A549 (cell line): ENCODE measurements around the gene OGA. TPM values are rescaled to one million over a fixed set of nuclear protein-coding genes. Genes with fewer than 3 reads are reported as not detected.

Experiments used
- ATAC-seq, 2 experiments: fragments of 200-7000 bp in 1 of 2; fragments of >200 bp in 1 of 2; cut with Nextera tagmentation in 1 of 2; cut with Tn5 transposase in 1 of 2; 3 replicates each; pipeline versions ENCODE4 v1.8.0 to v1.9.1; 2018 to 2020; ENCODE audit warnings: mild to moderate bottlenecking in 1 of 2, moderate library complexity in 1 of 2
- CTCF ChIA-PET: fragments of 300-600 bp; sonication (Branson Sonifier 250); formaldehyde crosslinking; extraction: SDS; loops from one replicate; lab custom pipeline; 2021; ENCODE audit warnings: antibody characterized with exemption, inconsistent platforms; lab: Yijun Ruan, JAX
- POLR2A ChIA-PET: fragments of 350-600 bp; formaldehyde crosslinking; extraction: SDS; loops from one replicate; lab custom pipeline; 2021; ENCODE audit warnings: antibody characterized with exemption, inconsistent platforms; lab: Yijun Ruan, JAX
- DNase-seq, 2 experiments: peaks; one replicate each; pipeline versions ENCODE4 v3.0.0 to v3.0.0-alpha.2; 2011 to 2016; ENCODE audit warnings: low read depth in 1 of 2, low spot score in 1 of 2
- FAIRE-seq: peaks from 2 replicates; lab custom pipeline; 2011; peaks lifted over from hg19 to GRCh38; lab: Jason Lieb, UNC
- H3K27ac ChIP-seq, 2 experiments: fragments of >200 bp; sonication (Bioruptor Twin); formaldehyde crosslinking; 3 replicates each; pipeline ENCODE4 v1.5.1; 2016 to 2017
- H3K4me1 ChIP-seq: fragments of >200 bp; sonication (Bioruptor Twin); formaldehyde crosslinking; 3 replicates; pipeline ENCODE4 v1.6.1; 2016
- H3K4me2 ChIP-seq: fragments of >200 bp; sonication (Bioruptor Twin); formaldehyde crosslinking; 3 replicates; pipeline ENCODE4 v1.6.1; 2016
- H3K4me3 ChIP-seq: fragments of >200 bp; sonication (Bioruptor Twin); formaldehyde crosslinking; 3 replicates; pipeline ENCODE4 v1.5.1; 2016
- H3K9me3 ChIP-seq: fragments of >200 bp; sonication (Bioruptor Twin); formaldehyde crosslinking; 3 replicates; pipeline ENCODE4 v1.6.1; 2016
- CEBPB ChIP-seq, 2 experiments: fragments of >200 bp in 1 of 2; sonication (Bioruptor Twin) in 1 of 2; formaldehyde crosslinking in 1 of 2; IDR thresholded peaks; 2 replicates each; pipeline ENCODE4 v1.6.1; 2012 to 2016
- CHD4 ChIP-seq: fragments of 200-600 bp; sonication (generic); IDR thresholded peaks from 2 replicates; pipeline ENCODE4 v1.6.1; 2016; ENCODE audit warnings: antibody characterized with exemption, mild to moderate bottlenecking, borderline replicate concordance
- CTCF ChIP-seq: fragments of >200 bp; sonication (Bioruptor Twin); formaldehyde crosslinking; IDR thresholded peaks from 3 replicates; pipeline ENCODE4 v1.5.1; 2016
- EHF ChIP-seq: fragments of 250-450 bp; sonication (Bioruptor Pico); IDR thresholded peaks from 2 replicates; pipeline ENCODE4 v1.5.0; 2020; ENCODE audit warnings: mild to moderate bottlenecking
- FOSB ChIP-seq: fragments of 250-450 bp; sonication (Bioruptor Pico); IDR thresholded peaks from 2 replicates; pipeline ENCODE4 v1.5.0; 2020; ENCODE audit warnings: mild to moderate bottlenecking, moderate library complexity
- FOSL2 ChIP-seq, 2 experiments: fragments of 450-650 bp in 1 of 2; fragments of >200 bp in 1 of 2; sonication (Bioruptor Twin) in 1 of 2; formaldehyde crosslinking; IDR thresholded peaks; 2 replicates each; pipeline versions ENCODE4 v1.5.0 to v1.6.1; 2016 to 2020; ENCODE audit warnings: mild to moderate bottlenecking in 1 of 2, moderate library complexity in 1 of 2
- HEYL ChIP-seq: fragments of 250-450 bp; sonication (Bioruptor Pico); IDR thresholded peaks from 2 replicates; pipeline ENCODE4 v1.8.0; 2021; ENCODE audit warnings: mild to moderate bottlenecking, moderate library complexity
- HOXB13 ChIP-seq: fragments of 250-450 bp; sonication (Bioruptor Pico); IDR thresholded peaks from 2 replicates; pipeline ENCODE4 v1.5.0; 2020; ENCODE audit warnings: low read depth, mild to moderate bottlenecking, moderate library complexity
- JUN ChIP-seq, 2 experiments: fragments of >200 bp; sonication (Bioruptor Twin); formaldehyde crosslinking; IDR thresholded peaks; 2 replicates in 1 of 2; 3 replicates in 1 of 2; pipeline ENCODE4 v1.6.1; 2016 to 2017
- JUNB ChIP-seq: fragments of >200 bp; sonication (Bioruptor Twin); formaldehyde crosslinking; IDR thresholded peaks from 2 replicates; pipeline ENCODE4 v1.6.1; 2016
- KDM1A ChIP-seq: fragments of 200-600 bp; sonication (generic); IDR thresholded peaks from 2 replicates; pipeline ENCODE4 v1.6.1; 2016; ENCODE audit warnings: low read depth, mild to moderate bottlenecking
- MAX ChIP-seq: IDR thresholded peaks from 2 replicates; pipeline ENCODE4 v1.6.1; 2012
- NFE2L2 ChIP-seq: fragments of 150-350 bp; conservative IDR thresholded peaks from 2 replicates; pipeline ENCODE4 v1.6.1; 2014; ENCODE audit warnings: low read length
- NR3C1 ChIP-seq: fragments of >200 bp; sonication (Bioruptor Twin); formaldehyde crosslinking; IDR thresholded peaks from 3 replicates; pipeline ENCODE4 v1.6.1; 2017
- POLR2AphosphoS2 ChIP-seq: conservative IDR thresholded peaks from 2 replicates; pipeline ENCODE4 v1.6.1; 2012; ENCODE audit warnings: low read length, improper control_type of control experiment, inconsistent platforms
- RAD21 ChIP-seq, 2 experiments: fragments of >200 bp in 1 of 2; sonication (Bioruptor Twin) in 1 of 2; formaldehyde crosslinking in 1 of 2; IDR thresholded peaks in 1 of 2; conservative IDR thresholded peaks in 1 of 2; 2 replicates in 1 of 2; 3 replicates in 1 of 2; pipeline ENCODE4 v1.6.1; 2012 to 2018; ENCODE audit warnings: inconsistent platforms in 1 of 2
- RCOR1 ChIP-seq: fragments of 150-350 bp; IDR thresholded peaks from 2 replicates; pipeline ENCODE4 v1.6.1; 2014; ENCODE audit warnings: antibody characterized with exemption, low read length, low read depth
- SREBF2 ChIP-seq: fragments of 450-650 bp; IDR thresholded peaks from 2 replicates; pipeline ENCODE4 v1.6.1; 2014; ENCODE audit warnings: mild to moderate bottlenecking, moderate library complexity
- TP53 ChIP-seq: fragments of 250-450 bp; sonication (Bioruptor Pico); IDR thresholded peaks from 2 replicates; pipeline ENCODE4 v1.5.0; 2021; ENCODE audit warnings: mild to moderate bottlenecking, moderate library complexity
- ZNF302 ChIP-seq: fragments of 250-450 bp; sonication (Bioruptor Pico); IDR thresholded peaks from 2 replicates; pipeline ENCODE4 v1.9.0; 2021; ENCODE audit warnings: inconsistent platforms, mild to moderate bottlenecking, moderate library complexity
- WGBS: methylation state at CpG from one replicate; pipeline ENCODE4 v1.1.6; 2017; ENCODE audit errors: missing lambda C conversion rate; 5-methylcytosine and 5-hydroxymethylcytosine counted together
- polyA plus RNA-seq, 4 experiments: library from polyadenylated mRNA; depleted of rRNA in 3 of 4; stranded (reverse); fragments of >200 nt; fragmentation: RNase III in 1 of 4; extraction: RNeasy Plus Mini Kit Qiagen cat#74134 plus additional on column Dnase treatment in 1 of 4; gene quantifications; 2 replicates in 3 of 4; 3 replicates in 1 of 4; pipeline ENCODE4 v1.2.3, GENCODE V29; 2011 to 2017
- TF ChIP-seq, protein P1 (sequence below): fragments of 200-600 bp; sonication (generic); IDR thresholded peaks from 2 replicates; pipeline ENCODE4 v1.6.1; 2016; ENCODE audit warnings: antibody characterized with exemption, mild to moderate bottlenecking, moderate library complexity

Gene OGA
- polyA plus RNA-seq, 2 of the 4 experiments (the other 2 are of a cell fraction): 40.3 to 79.1 TPM

- FAIRE-seq: no peak
- no peak for DNase-seq
- POLR2A ChIA-PET: interaction anchor here (0.7 kb wide), 1 partner anchor 299 kb away, joined by 4 read pairs; no protein-coding TSS in a partner anchor
Measured at GRCh38 chr10:101766753-101767599, 51.3 kb downstream of the OGA start.

GRCh38 chr10:101766306-101766705, 51.9 kb downstream of the OGA start:
- Histone ChIP-seq H3K27ac (no peak overlapping the region), H3K4me3 (no peak overlapping the region), H3K4me1 (no peaks in the 10 kb centered on the region), H3K4me2 (no peak overlapping the region), H3K9me3 (no peaks in the 10 kb centered on the region)
- FAIRE-seq: no peak
- ChIA-PET POLR2A (interaction anchor here (0.7 kb wide), 1 partner anchor 300 kb away, joined by 4 read pairs; no protein-coding TSS in a partner anchor), CTCF (interaction anchor here (9.1 kb wide), 1 partner anchor 14 kb away, joined by 102 read pairs; no protein-coding TSS in a partner anchor)
- no peak for ATAC-seq
- no peak for TF ChIP-seq POLR2AphosphoS2
- TF ChIP-seq FOSB (CRISPR knock-in tag): no peak
- TF ChIP-seq, protein P1, sequence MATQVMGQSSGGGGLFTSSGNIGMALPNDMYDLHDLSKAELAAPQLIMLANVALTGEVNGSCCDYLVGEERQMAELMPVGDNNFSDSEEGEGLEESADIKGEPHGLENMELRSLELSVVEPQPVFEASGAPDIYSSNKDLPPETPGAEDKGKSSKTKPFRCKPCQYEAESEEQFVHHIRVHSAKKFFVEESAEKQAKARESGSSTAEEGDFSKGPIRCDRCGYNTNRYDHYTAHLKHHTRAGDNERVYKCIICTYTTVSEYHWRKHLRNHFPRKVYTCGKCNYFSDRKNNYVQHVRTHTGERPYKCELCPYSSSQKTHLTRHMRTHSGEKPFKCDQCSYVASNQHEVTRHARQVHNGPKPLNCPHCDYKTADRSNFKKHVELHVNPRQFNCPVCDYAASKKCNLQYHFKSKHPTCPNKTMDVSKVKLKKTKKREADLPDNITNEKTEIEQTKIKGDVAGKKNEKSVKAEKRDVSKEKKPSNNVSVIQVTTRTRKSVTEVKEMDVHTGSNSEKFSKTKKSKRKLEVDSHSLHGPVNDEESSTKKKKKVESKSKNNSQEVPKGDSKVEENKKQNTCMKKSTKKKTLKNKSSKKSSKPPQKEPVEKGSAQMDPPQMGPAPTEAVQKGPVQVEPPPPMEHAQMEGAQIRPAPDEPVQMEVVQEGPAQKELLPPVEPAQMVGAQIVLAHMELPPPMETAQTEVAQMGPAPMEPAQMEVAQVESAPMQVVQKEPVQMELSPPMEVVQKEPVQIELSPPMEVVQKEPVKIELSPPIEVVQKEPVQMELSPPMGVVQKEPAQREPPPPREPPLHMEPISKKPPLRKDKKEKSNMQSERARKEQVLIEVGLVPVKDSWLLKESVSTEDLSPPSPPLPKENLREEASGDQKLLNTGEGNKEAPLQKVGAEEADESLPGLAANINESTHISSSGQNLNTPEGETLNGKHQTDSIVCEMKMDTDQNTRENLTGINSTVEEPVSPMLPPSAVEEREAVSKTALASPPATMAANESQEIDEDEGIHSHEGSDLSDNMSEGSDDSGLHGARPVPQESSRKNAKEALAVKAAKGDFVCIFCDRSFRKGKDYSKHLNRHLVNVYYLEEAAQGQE: no peak
- TF ChIP-seq NFE2L2: no peak
- no peak for TF ChIP-seq CEBPB (IDR thresholded peaks at IDR 0.05)
- TF ChIP-seq CHD4: no peak
- TF ChIP-seq SREBF2: no peak
- no peak for TF ChIP-seq JUNB
- no peak for TF ChIP-seq EHF (CRISPR knock-in tag)
- no peak for TF ChIP-seq RCOR1
- no peak for TF ChIP-seq MAX
- no peak for TF ChIP-seq HOXB13 (CRISPR knock-in tag)
- no peak for TF ChIP-seq FOSL2 (IDR thresholded peaks at IDR 0.05)
- no peak for TF ChIP-seq FOSL2 (CRISPR knock-in tag; IDR thresholded peaks at IDR 0.05)
- TF ChIP-seq NR3C1: no peak
- no peak for TF ChIP-seq ZNF302 (CRISPR knock-in tag)
- no peak for TF ChIP-seq RAD21 (conservative IDR thresholded peaks at IDR 0.05 in 1 of 2, IDR thresholded peaks at IDR 0.05 in 1 of 2)
- no peak for TF ChIP-seq CTCF
- TF ChIP-seq TP53 (CRISPR knock-in tag): no peak
- no peak for TF ChIP-seq JUN (IDR thresholded peaks at IDR 0.05)
- DNase-seq: no peak
- WGBS: 51% methylated on average over 6 of the region's 6 CpGs

More at GRCh38 chr10:101766753-101767599, 51.3 kb downstream of the OGA start:
- WGBS: 64% methylated on average over 9 of the region's 12 CpGs
- no peak overlapping the region for H3K4me3 ChIP-seq
- CTCF ChIA-PET: interaction anchor here (0.7 to 9.1 kb wide), 4 partner anchors 13 to 605 kb away, joined by 3 to 102 read pairs (median 4); no protein-coding TSS in a partner anchor
- H3K27ac ChIP-seq: no peak overlapping the region
- no peaks in the 10 kb centered on the region for H3K4me1 ChIP-seq
- TF ChIP-seq HEYL (CRISPR knock-in tag): no peak
- no peak for TF ChIP-seq KDM1A
- H3K4me2 ChIP-seq: no peak overlapping the region
- H3K9me3 ChIP-seq: no peaks in the 10 kb centered on the region
- ATAC-seq: no peak
